Measurements from ENCODE around the gene BPIFA2.

BPIFA2 gene

DNA sequence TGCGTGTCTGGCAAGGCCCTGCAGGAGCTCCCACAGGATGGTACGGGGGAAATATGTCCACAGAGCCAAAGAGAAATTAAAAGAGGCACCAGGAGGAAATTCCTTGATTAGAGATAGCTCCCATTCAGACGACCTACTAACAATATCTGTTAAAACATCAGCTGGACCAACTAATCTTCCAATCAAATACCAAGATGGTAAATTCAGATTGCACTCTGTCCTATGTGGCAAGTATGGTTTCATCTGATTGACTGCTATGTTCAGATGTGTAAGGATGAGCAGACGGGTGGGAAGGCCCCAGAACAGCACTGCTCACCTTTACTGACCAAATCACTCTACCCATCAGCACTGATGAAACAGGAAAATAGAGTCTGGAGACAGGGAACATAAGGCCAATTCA is 19.5 kb downstream of the BPIFA2 start:
- TF ChIP-seq, protein P1, sequence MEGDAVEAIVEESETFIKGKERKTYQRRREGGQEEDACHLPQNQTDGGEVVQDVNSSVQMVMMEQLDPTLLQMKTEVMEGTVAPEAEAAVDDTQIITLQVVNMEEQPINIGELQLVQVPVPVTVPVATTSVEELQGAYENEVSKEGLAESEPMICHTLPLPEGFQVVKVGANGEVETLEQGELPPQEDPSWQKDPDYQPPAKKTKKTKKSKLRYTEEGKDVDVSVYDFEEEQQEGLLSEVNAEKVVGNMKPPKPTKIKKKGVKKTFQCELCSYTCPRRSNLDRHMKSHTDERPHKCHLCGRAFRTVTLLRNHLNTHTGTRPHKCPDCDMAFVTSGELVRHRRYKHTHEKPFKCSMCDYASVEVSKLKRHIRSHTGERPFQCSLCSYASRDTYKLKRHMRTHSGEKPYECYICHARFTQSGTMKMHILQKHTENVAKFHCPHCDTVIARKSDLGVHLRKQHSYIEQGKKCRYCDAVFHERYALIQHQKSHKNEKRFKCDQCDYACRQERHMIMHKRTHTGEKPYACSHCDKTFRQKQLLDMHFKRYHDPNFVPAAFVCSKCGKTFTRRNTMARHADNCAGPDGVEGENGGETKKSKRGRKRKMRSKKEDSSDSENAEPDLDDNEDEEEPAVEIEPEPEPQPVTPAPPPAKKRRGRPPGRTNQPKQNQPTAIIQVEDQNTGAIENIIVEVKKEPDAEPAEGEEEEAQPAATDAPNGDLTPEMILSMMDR (IDR thresholded peaks at IDR 0.05; ENCODE audit: control extremely low read depth, extremely low read depth, low read depth, missing control alignments), result no peak
- CTCF ChIA-PET, result interaction anchor here (1.4 kb wide), 1 partner anchor 31 kb away, joined by 3 read pairs; no protein-coding TSS in a partner anchor
- POLR2A ChIA-PET, result no interaction called here
- DNase-seq (ENCODE audit: extremely low spot score), result no peak

DNA sequence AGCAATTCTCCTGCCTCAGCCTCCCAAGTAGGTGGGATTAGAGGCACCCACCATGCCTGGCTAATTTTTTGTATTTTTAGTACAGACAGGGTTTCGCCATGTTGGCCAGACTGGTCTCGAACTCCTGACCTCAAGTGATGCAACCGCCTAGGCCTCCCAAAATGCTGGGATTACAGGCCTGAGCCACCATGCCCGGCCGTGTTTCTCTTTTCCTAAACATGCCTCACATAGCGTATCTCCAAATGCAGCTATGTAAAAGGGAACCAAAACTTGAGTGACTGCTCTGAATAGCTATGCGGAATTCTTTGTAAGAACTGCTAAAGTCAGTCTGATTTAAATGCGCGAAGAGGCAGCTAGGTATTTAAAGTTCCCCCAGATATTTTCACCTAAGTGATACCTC is 20.5 kb downstream of the BPIFA2 start:
- TF ChIP-seq, protein P1 (IDR thresholded peaks at IDR 0.05; ENCODE audit: control extremely low read depth, extremely low read depth, low read depth, missing control alignments), result no peak
- POLR2A ChIA-PET, result no interaction called here

DNA sequence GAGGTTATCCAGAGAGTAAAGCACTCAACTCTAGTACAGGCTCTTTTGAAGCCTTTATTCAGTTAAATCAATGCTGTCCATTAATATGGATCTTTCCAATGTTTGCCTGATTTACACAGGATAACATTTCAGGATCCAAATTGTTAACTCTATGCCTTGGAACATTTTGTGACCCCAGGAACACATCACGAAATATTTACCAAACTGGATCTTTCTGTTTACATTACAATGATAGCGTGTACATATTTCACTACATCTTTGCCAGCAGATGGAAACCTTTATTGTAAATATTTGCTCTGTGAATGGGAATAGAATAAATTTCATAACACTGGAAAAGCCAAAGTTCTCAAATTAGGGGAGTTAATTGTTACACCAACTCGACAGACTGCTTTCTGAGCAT is 23.5 kb downstream of the BPIFA2 start:
- TF ChIP-seq, protein P1 (IDR thresholded peaks at IDR 0.05; ENCODE audit: control extremely low read depth, extremely low read depth, low read depth, missing control alignments), result no peak
- CTCF ChIA-PET, result no interaction called here

More for the DNA sequence above, 20.5 kb downstream of the BPIFA2 start:
- CTCF ChIA-PET, result interaction anchor here (1.4 kb wide), 1 partner anchor 30 kb away, joined by 3 read pairs; no protein-coding TSS in a partner anchor
- DNase-seq (ENCODE audit: extremely low spot score), result no peak

DNA sequence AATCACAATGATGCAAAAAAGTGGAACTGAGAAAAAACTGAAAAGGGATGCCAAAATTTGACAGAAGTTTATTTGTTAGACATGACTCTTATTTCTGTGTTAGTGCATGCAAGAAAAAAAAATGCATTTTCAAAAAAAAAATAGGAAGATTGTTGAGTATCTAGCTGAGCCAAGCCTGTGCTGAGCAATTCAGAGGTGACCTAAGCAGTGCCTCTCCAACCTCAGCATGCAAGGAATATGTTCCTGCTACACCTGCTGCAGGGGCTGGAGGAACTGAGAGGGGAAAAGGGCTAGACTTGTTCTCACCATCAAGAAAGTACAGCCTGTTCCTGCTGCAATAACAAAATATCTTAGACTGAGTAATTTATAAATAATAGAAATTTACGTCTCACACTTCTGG is 24.0 kb downstream of the BPIFA2 start:
- ChIA-PET CTCF (no interaction called here), POLR2A (no interaction called here)
- no peak for DNase-seq (ENCODE audit: extremely low spot score)
- TF ChIP-seq, protein P1 (IDR thresholded peaks at IDR 0.05; ENCODE audit: control extremely low read depth, extremely low read depth, low read depth, missing control alignments), result no peak

More for the DNA sequence above, 23.5 kb downstream of the BPIFA2 start:
- no peak for DNase-seq (ENCODE audit: extremely low spot score)
- POLR2A ChIA-PET, result no interaction called here

DNA sequence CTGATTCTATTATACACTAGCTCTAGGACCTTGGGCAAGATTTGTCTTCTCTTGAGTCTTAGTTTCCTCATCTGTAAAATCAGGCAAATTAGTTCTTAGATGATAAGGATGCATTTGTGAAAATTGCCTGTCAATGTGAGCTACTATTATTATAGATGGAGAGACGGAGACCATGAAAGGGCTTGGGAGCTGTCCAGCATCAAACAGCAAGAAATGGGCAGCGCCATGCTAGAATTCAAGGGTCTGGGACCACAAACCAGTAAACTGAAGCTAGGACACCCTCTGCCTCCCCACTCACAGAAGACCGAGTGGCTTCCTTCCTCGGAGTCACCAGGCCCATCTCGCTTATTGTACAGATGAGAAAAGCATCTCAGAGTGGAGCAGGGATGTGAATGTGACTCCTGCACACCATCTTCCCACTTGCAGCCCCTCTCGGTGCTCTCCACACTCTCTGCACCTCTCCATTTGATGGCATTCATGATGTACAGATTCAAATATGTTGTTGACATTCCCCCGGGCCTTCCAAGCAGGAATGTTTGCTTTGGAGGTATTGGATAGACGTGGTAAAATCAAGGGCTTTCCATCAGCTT is 25.0 kb downstream of the BPIFA2 start:
- ChIA-PET POLR2A (no interaction called here), CTCF (interaction anchor here (1.2 kb wide), 1 partner anchor 15 kb away, joined by 3 read pairs; no protein-coding TSS in a partner anchor)
- no peak for DNase-seq (ENCODE audit: extremely low spot score)
- TF ChIP-seq, protein P1 (IDR thresholded peaks at IDR 0.05; ENCODE audit: control extremely low read depth, extremely low read depth, low read depth, missing control alignments), result no peak

DNA sequence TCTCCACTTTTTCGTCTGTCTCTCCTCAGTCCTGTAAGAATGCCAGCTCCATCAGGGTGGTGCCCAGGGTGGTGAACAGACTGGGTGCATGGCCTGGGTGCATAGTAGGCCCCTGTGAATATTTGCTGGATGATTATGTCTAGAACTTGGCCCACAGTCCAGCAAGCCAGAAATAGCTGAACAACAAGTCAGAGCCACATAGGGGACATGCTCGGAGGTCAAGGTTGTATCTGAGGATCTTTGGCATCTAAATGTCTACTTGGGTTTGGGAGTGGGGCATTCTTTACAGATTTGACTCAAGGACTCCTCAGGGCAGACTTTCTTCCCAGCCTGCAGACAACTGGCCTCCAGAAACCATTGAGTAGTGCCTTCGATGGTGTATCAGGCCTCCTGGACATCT is 31.1 kb downstream of the BPIFA2 start:
- CTCF ChIA-PET, result interaction anchor here (0.7 to 0.9 kb wide), 2 partner anchors 15 to 20 kb away, joined by 3 read pairs; no protein-coding TSS in a partner anchor
- POLR2A ChIA-PET, result no interaction called here

More for the DNA sequence above, 31.1 kb downstream of the BPIFA2 start:
- TF ChIP-seq, protein P1 (IDR thresholded peaks at IDR 0.05; ENCODE audit: control extremely low read depth, extremely low read depth, low read depth, missing control alignments), result no peak
- no peak for DNase-seq (ENCODE audit: extremely low spot score)

Measured in GM10248 (cell line).